ENCODE measurements around the gene TEX14.

DNA sequence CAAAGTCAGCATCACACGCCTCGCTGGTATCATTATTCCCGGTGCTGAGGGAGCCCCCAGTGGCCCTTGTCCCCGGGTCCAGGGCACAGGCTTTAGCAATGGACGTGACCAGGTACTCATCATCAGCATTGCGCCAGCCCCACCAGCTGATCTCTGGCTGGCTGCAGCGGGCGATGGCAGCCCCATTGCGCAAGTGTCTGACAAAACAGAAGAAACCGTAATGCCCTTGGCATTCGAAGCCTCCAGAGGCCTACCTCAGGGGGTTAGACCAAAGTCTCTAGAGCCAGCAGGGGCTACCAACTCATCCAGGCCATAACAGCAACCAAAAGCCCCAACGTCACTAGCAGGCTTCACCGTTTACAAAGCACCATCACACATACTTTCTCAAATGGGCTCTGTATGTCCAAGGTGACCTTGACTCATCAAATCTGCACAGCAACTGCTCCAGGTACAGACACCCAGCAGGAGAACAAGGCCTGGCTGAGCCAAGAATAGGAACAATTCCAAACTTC, 184.7 kb downstream of the TEX14 start:
- no peak for TF ChIP-seq POLR2A (IDR thresholded peaks at IDR 0.05; ENCODE audit: low read depth, low read length)
- no peak for TF ChIP-seq POLR2AphosphoS5 (IDR thresholded peaks at IDR 0.05; ENCODE audit: low read depth, low read length)
